CD4-positive, alpha-beta memory T cell (primary cell): ENCODE data around the gene ZNF521. TPM values are rescaled to one million over a fixed set of nuclear protein-coding genes. Genes with fewer than 3 reads are reported as not detected.

Source experiments
- CTCF ChIA-PET: fragments of 350-600 bp; sonication (Branson Sonifier 250); formaldehyde crosslinking; loops from one replicate; lab custom pipeline; 2021; ENCODE audit warnings: inconsistent platforms; ENCODE audit not compliant: partially characterized antibody; lab: Charles Lee
- POLR2A ChIA-PET: fragments of 350-600 bp; sonication (Branson Sonifier 250); formaldehyde crosslinking; loops from one replicate; lab custom pipeline; 2021; ENCODE audit not compliant: partially characterized antibody; lab: Charles Lee
- DNase-seq, 5 donors: peaks; one replicate each; pipeline versions ENCODE4 v3.0.0 to v3.0.0-alpha.2; 2020 to 2022; ENCODE audit warnings: mixed read lengths in 1 of 5
- H3K27ac ChIP-seq: one replicate; pipeline ENCODE4 v1.7.0; 2013; ENCODE audit warnings: low read depth, low read length
- H3K27me3 ChIP-seq: 2 replicates; pipeline ENCODE4 v1.7.0; 2013; ENCODE audit warnings: mild to moderate bottlenecking, low read length, moderate library complexity; ENCODE audit not compliant: insufficient read depth
- H3K36me3 ChIP-seq: 2 replicates; pipeline ENCODE4 v1.7.0; 2013; ENCODE audit warnings: mild to moderate bottlenecking, low read length, moderate library complexity; ENCODE audit not compliant: insufficient read depth
- H3K4me1 ChIP-seq: 2 replicates; pipeline ENCODE4 v1.7.0; 2013; ENCODE audit warnings: mild to moderate bottlenecking, low read length, moderate library complexity; ENCODE audit not compliant: insufficient read depth
- H3K4me3 ChIP-seq, 2 donors: one replicate each; pipeline ENCODE4 v1.7.0; 2013; ENCODE audit warnings: low read length in 2 of 2, mild to moderate bottlenecking in 1 of 2
- H3K9me3 ChIP-seq, 2 donors: one replicate each; pipeline ENCODE4 v1.7.0; 2013; ENCODE audit warnings: low read length in 2 of 2, control low read depth in 1 of 2; ENCODE audit not compliant: control insufficient read depth in 1 of 2
- H3K27ac Mint-ChIP-seq, 7 donors: one replicate each; pipeline ENCODE4 v1.8.0; 2020 to 2021; ENCODE audit warnings: mixed read lengths in 7 of 7, mild to moderate bottlenecking in 6 of 7, inconsistent platforms in 3 of 7, moderate library complexity in 3 of 7
- H3K27me3 Mint-ChIP-seq, 2 donors: one replicate each; pipeline ENCODE4 v1.8.0; 2020 to 2021; ENCODE audit warnings: mixed read lengths in 2 of 2
- H3K36me3 Mint-ChIP-seq, 2 donors: one replicate each; pipeline ENCODE4 v1.8.0; 2020 to 2021; ENCODE audit warnings: mixed read lengths in 2 of 2, inconsistent platforms in 1 of 2, mild to moderate bottlenecking in 1 of 2
- H3K4me1 Mint-ChIP-seq, 4 donors: one replicate each; pipeline ENCODE4 v1.8.0; 2020 to 2021; ENCODE audit warnings: mixed read lengths in 4 of 4, mild to moderate bottlenecking in 1 of 4
- H3K4me3 Mint-ChIP-seq, 8 donors: one replicate each; pipeline ENCODE4 v1.8.0; 2020 to 2021; ENCODE audit warnings: mixed read lengths in 8 of 8, mild to moderate bottlenecking in 7 of 8, moderate library complexity in 6 of 8, inconsistent platforms in 3 of 8
- H3K9me3 Mint-ChIP-seq, 8 donors: one replicate each; pipeline ENCODE4 v1.8.0; 2020 to 2021; ENCODE audit warnings: mixed read lengths in 8 of 8, mild to moderate bottlenecking in 5 of 8, inconsistent platforms in 3 of 8, moderate library complexity in 1 of 8
- intact Hi-C: fragments of 100-400 bp; cut with micrococcal nuclease; formaldehyde crosslinking; loops from one replicate; pipeline ENCODE4 v1.15.1; 2023
- polyA plus RNA-seq, 2 donors: library from polyadenylated mRNA; unstranded; fragments of 300-500 nt; fragmentation: Illumina TruSeq; gene quantifications; one replicate each; pipeline ENCODE4 v1.2.3, GENCODE V29; 2021
- total RNA-seq, 2 experiments: library from RNA; stranded (reverse); gene quantifications; one replicate each; pipeline ENCODE4 v1.2.3, GENCODE V29; 2021

ZNF521 gene
- total and polyA plus RNA-seq, 4 experiments from 2014 or later = not detected

GRCh38 chr18:25121442-25121841 lies 230.5 kb downstream of the ZNF521 start:
- H3K27me3 ChIP-seq = no peaks in the 10 kb centered on the region
- ChIA-PET CTCF (no interaction called here), POLR2A (no interaction called here)
- H3K27me3 Mint-ChIP-seq = peaks cover 0 to 2% of the 10 kb centered on the region in 2 donors
- H3K27ac Mint-ChIP-seq = no peak overlapping the region
- intact Hi-C loops = no loop called here
- peaks cover 0 to 5% (median 3%) of the 10 kb centered on the region in 8 donors for H3K9me3 Mint-ChIP-seq
- H3K4me1 ChIP-seq = no peaks in the 10 kb centered on the region
- no peaks in the 10 kb centered on the region for H3K4me1 Mint-ChIP-seq
- H3K9me3 ChIP-seq = no peaks in the 10 kb centered on the region
- no peak overlapping the region for H3K4me3 Mint-ChIP-seq
- no peak overlapping the region for H3K27ac ChIP-seq
- no peak overlapping the region for H3K4me3 ChIP-seq
- no peaks in the 10 kb centered on the region for H3K36me3 Mint-ChIP-seq
- H3K36me3 ChIP-seq = no peaks in the 10 kb centered on the region
- DNase-seq = no peak

- CTCF ChIA-PET = no interaction called here
- H3K36me3 Mint-ChIP-seq = no peaks in the 10 kb centered on the region
Measured at GRCh38 chr18:25113566-25113965, 238.4 kb downstream of the ZNF521 start.

GRCh38 chr18:25112821-25113434 lies 239.0 kb downstream of the ZNF521 start:
- ChIA-PET POLR2A (no interaction called here), CTCF (no interaction called here)
- H3K27ac ChIP-seq = no peak overlapping the region
- no peak overlapping the region for H3K4me3 ChIP-seq
- Mint-ChIP-seq H3K9me3 (peaks cover 2 to 5% (median 3%) of the 10 kb centered on the region in 8 donors), H3K27ac (no peak overlapping the region), H3K36me3 (no peaks in the 10 kb centered on the region), H3K4me3 (no peak overlapping the region), H3K4me1 (no peaks in the 10 kb centered on the region), H3K27me3 (peaks cover 0 to 5% of the 10 kb centered on the region in 2 donors)
- intact Hi-C loops = no loop called here
- no peak for DNase-seq
- H3K4me1 ChIP-seq = no peaks in the 10 kb centered on the region
- no peaks in the 10 kb centered on the region for H3K27me3 ChIP-seq
- no peaks in the 10 kb centered on the region for H3K9me3 ChIP-seq
- no peaks in the 10 kb centered on the region for H3K36me3 ChIP-seq

More at GRCh38 chr18:25113566-25113965, 238.4 kb downstream of the ZNF521 start:
- Histone ChIP-seq H3K36me3 (no peaks in the 10 kb centered on the region), H3K27me3 (no peaks in the 10 kb centered on the region), H3K27ac (no peak overlapping the region), H3K4me3 (no peak overlapping the region), H3K4me1 (no peaks in the 10 kb centered on the region), H3K9me3 (no peaks in the 10 kb centered on the region)
- POLR2A ChIA-PET = no interaction called here
- intact Hi-C loops = no loop called here
- H3K27me3 Mint-ChIP-seq = peaks cover 0 to 5% of the 10 kb centered on the region in 2 donors
- DNase-seq = no peak
- no peak overlapping the region for H3K4me3 Mint-ChIP-seq
- H3K27ac Mint-ChIP-seq = no peak overlapping the region
- peaks cover 2 to 5% (median 3%) of the 10 kb centered on the region in 8 donors for H3K9me3 Mint-ChIP-seq
- no peaks in the 10 kb centered on the region for H3K4me1 Mint-ChIP-seq

GRCh38 chr18:25111377-25112288 lies 240.3 kb downstream of the ZNF521 start:
- POLR2A ChIA-PET = no interaction called here

GRCh38 chr18:25109484-25109883 lies 242.5 kb downstream of the ZNF521 start:
- POLR2A ChIA-PET = no interaction called here
- Mint-ChIP-seq H3K27me3 (peaks cover 0 to 3% of the 10 kb centered on the region in 2 donors), H3K36me3 (no peaks in the 10 kb centered on the region)

More at GRCh38 chr18:25111377-25112288, 240.3 kb downstream of the ZNF521 start:
- no peaks in the 10 kb centered on the region for H3K9me3 ChIP-seq
- Mint-ChIP-seq H3K4me3 (no peak overlapping the region), H3K9me3 (peaks cover 0 to 4% (median 2%) of the 10 kb centered on the region in 8 donors), H3K36me3 (no peaks in the 10 kb centered on the region), H3K27me3 (peaks cover 0 to 3% of the 10 kb centered on the region in 2 donors), H3K27ac (no peak overlapping the region), H3K4me1 (no peaks in the 10 kb centered on the region)
- H3K4me3 ChIP-seq = no peak overlapping the region
- no peaks in the 10 kb centered on the region for H3K27me3 ChIP-seq
- H3K4me1 ChIP-seq = no peaks in the 10 kb centered on the region
- H3K36me3 ChIP-seq = no peaks in the 10 kb centered on the region
- H3K27ac ChIP-seq = no peak overlapping the region
- CTCF ChIA-PET = no interaction called here
- intact Hi-C loops = no loop called here
- DNase-seq = no peak

GRCh38 chr18:25103468-25104155 lies 248.4 kb downstream of the ZNF521 start:
- Mint-ChIP-seq H3K36me3 (no peaks in the 10 kb centered on the region), H3K4me3 (no peak overlapping the region), H3K9me3 (peaks cover 0 to 3% (median 0%) of the 10 kb centered on the region in 8 donors), H3K4me1 (no peaks in the 10 kb centered on the region), H3K27ac (no peak overlapping the region), H3K27me3 (no peaks in the 10 kb centered on the region)
- DNase-seq = no peak
- intact Hi-C loops = no loop called here
- ChIA-PET CTCF (no interaction called here), POLR2A (no interaction called here)
- Histone ChIP-seq H3K27me3 (no peaks in the 10 kb centered on the region), H3K27ac (no peak overlapping the region), H3K4me1 (no peaks in the 10 kb centered on the region), H3K36me3 (no peaks in the 10 kb centered on the region), H3K9me3 (no peaks in the 10 kb centered on the region), H3K4me3 (no peak overlapping the region)

More at GRCh38 chr18:25109484-25109883, 242.5 kb downstream of the ZNF521 start:
- CTCF ChIA-PET = no interaction called here
- no peak overlapping the region for H3K27ac ChIP-seq
- Mint-ChIP-seq H3K4me3 (no peak overlapping the region), H3K27ac (no peak overlapping the region), H3K9me3 (peaks cover 0 to 4% (median 2%) of the 10 kb centered on the region in 8 donors), H3K4me1 (no peaks in the 10 kb centered on the region)
- no peak for DNase-seq
- no peaks in the 10 kb centered on the region for H3K9me3 ChIP-seq
- H3K27me3 ChIP-seq = no peaks in the 10 kb centered on the region
- H3K4me1 ChIP-seq = no peaks in the 10 kb centered on the region
- intact Hi-C loops = no loop called here
- no peak overlapping the region for H3K4me3 ChIP-seq
- H3K36me3 ChIP-seq = no peaks in the 10 kb centered on the region

GRCh38 chr18:25102662-25103061 lies 249.3 kb downstream of the ZNF521 start:
- ChIA-PET CTCF (no interaction called here), POLR2A (no interaction called here)
- peaks cover 0 to 3% (median 0%) of the 10 kb centered on the region in 8 donors for H3K9me3 Mint-ChIP-seq

More at GRCh38 chr18:25102662-25103061, 249.3 kb downstream of the ZNF521 start:
- no peak for DNase-seq
- Mint-ChIP-seq H3K27ac (no peak overlapping the region), H3K27me3 (no peaks in the 10 kb centered on the region), H3K4me1 (no peaks in the 10 kb centered on the region), H3K4me3 (no peak overlapping the region), H3K36me3 (no peaks in the 10 kb centered on the region)
- H3K9me3 ChIP-seq = no peaks in the 10 kb centered on the region
- H3K27me3 ChIP-seq = no peaks in the 10 kb centered on the region
- H3K4me3 ChIP-seq = no peak overlapping the region
- H3K4me1 ChIP-seq = no peaks in the 10 kb centered on the region
- no peaks in the 10 kb centered on the region for H3K36me3 ChIP-seq
- intact Hi-C loops = no loop called here
- H3K27ac ChIP-seq = no peak overlapping the region
